ENCODE data around the gene CDC42. TPM values are rescaled to one million over a fixed set of nuclear protein-coding genes. Genes with fewer than 3 reads are reported as not detected.

Gene CDC42
- total and polyA plus RNA-seq, 9 of the 15 experiments (the other 6 are each of a cell fraction or from before 2014, with no cell fraction given): 186 to 398 (median 325) TPM

DNA sequence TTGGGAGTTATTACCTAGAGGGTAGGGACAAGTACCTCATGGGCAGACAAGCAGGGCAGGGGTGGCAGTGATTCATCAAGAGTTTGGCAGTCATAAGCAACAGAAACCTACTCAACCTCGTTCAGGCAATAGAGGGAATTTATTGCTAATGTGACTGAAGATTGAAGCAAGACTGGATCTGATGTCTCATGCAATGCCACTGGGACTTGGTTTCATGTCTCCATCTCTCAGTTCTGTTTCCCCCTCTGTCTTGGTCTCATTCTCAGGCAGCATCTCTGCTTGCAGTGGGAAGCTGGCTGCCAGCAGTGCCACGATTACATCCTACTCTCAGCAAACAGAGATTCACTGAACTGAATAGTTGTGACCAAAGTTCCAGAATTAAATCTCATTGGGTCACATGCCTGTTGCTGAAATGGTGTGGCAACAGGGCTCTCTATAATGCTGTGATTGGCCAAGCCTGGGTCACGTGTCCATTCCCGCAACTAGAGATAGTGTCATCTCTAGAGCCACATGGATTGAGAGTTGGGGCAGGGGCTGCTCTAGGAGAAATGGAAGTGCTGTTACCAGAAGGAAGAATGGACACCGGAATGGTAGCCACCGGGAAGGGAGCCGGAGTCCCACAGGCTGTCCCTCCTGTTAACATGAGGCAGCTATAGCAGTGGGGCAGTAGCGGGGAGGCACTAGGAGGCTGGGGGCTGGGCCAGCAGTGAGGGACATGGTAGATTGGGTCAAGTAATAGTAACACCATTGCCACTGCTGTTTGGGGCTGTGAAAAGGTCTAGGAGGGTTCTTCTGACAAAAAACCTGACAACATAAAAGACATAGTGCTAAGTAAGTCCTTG lies 3.9 kb upstream of the CDC42 start:
- peaks cover 4% of the 10 kb centered on the region; the same call in 1 of the 2 replicates for H3K9me3 ChIP-seq (replicated peaks; ENCODE audit: control insufficient read depth, insufficient read depth, low read depth, low read length)
- peak overlapping the region; percentile 77 for H3K4me2 ChIP-seq (ENCODE audit: insufficient read depth, low read length)
- peaks cover 15% of the 10 kb centered on the region for H3K79me2 ChIP-seq (ENCODE audit: control insufficient read depth, insufficient read depth, low read length)
- H3K27ac ChIP-seq (ENCODE audit: extremely low read depth, low read depth, low read length): peak overlapping the region; percentile 74
- POLR2A ChIA-PET: interaction anchor here (0.6 to 1.6 kb wide), 3 partner anchors 9 to 23 kb away, joined by 3 to 8 read pairs (median 7); no protein-coding TSS in a partner anchor
- FAIRE-seq (peak; percentile 92), ATAC-seq (peak; percentile 68), DNase-seq (ENCODE audit: extremely low read depth in 1 of 4, low spot score in 3 of 4) (peak; percentile 87 to 94 (median 90))
- no peaks in the 10 kb centered on the region for H3K27me3 ChIP-seq (ENCODE audit: control insufficient read depth in 2 of 2, insufficient read depth in 2 of 2, low read length in 2 of 2)
- H3K36me3 ChIP-seq (ENCODE audit: control insufficient read depth, insufficient read depth, low read length): no peaks in the 10 kb centered on the region
- 13% methylated on average over 8 of the region's 8 CpGs for WGBS (ENCODE audit: insufficient coverage, low coverage, missing lambda C conversion rate)
- CTCF ChIA-PET (ENCODE audit: low intra/inter-chr PET ratio): no interaction called here
- peak overlapping the region; percentile 99 for H2AFZ ChIP-seq (ENCODE audit: low read depth, low read length)
- no TSS peak for BruUV-seq (replicated peaks)
- peak overlapping the region; percentile 15; the same call in 1 of the 2 replicates for H3K4me3 ChIP-seq
- intact Hi-C loops (cut with micrococcal nuclease): no loop called here
- H3K4me1 ChIP-seq (replicated peaks in 1 of 2; ENCODE audit: control insufficient read depth in 2 of 2, insufficient read depth in 2 of 2, low read length in 2 of 2): peaks cover 21 to 26% of the 10 kb centered on the region in 2 experiments
- H4K20me1 ChIP-seq (replicated peaks; ENCODE audit: control insufficient read depth, insufficient read depth, low read length): peaks cover 4% of the 10 kb centered on the region
- H3K9me1 ChIP-seq (ENCODE audit: control insufficient read depth, insufficient read depth, low read length): no peaks in the 10 kb centered on the region
- H3K9ac ChIP-seq (ENCODE audit: insufficient read depth in 1 of 2, low read depth in 2 of 2, low read length in 2 of 2): peak overlapping the region; percentile 52 to 72; a peak in 3 of 4 replicates
- in situ Hi-C loops (cut with MboI): no loop called here
- TF ChIP-seq ZNF445 (CRISPR knock-in tag; IDR thresholded peaks at IDR 0.05; ENCODE audit: low read depth): no peak
- TF ChIP-seq EWSR1 (IDR thresholded peaks at IDR 0.05; ENCODE audit: borderline replicate concordance, low read depth, partially characterized antibody): no peak
- TF ChIP-seq, protein P1, sequence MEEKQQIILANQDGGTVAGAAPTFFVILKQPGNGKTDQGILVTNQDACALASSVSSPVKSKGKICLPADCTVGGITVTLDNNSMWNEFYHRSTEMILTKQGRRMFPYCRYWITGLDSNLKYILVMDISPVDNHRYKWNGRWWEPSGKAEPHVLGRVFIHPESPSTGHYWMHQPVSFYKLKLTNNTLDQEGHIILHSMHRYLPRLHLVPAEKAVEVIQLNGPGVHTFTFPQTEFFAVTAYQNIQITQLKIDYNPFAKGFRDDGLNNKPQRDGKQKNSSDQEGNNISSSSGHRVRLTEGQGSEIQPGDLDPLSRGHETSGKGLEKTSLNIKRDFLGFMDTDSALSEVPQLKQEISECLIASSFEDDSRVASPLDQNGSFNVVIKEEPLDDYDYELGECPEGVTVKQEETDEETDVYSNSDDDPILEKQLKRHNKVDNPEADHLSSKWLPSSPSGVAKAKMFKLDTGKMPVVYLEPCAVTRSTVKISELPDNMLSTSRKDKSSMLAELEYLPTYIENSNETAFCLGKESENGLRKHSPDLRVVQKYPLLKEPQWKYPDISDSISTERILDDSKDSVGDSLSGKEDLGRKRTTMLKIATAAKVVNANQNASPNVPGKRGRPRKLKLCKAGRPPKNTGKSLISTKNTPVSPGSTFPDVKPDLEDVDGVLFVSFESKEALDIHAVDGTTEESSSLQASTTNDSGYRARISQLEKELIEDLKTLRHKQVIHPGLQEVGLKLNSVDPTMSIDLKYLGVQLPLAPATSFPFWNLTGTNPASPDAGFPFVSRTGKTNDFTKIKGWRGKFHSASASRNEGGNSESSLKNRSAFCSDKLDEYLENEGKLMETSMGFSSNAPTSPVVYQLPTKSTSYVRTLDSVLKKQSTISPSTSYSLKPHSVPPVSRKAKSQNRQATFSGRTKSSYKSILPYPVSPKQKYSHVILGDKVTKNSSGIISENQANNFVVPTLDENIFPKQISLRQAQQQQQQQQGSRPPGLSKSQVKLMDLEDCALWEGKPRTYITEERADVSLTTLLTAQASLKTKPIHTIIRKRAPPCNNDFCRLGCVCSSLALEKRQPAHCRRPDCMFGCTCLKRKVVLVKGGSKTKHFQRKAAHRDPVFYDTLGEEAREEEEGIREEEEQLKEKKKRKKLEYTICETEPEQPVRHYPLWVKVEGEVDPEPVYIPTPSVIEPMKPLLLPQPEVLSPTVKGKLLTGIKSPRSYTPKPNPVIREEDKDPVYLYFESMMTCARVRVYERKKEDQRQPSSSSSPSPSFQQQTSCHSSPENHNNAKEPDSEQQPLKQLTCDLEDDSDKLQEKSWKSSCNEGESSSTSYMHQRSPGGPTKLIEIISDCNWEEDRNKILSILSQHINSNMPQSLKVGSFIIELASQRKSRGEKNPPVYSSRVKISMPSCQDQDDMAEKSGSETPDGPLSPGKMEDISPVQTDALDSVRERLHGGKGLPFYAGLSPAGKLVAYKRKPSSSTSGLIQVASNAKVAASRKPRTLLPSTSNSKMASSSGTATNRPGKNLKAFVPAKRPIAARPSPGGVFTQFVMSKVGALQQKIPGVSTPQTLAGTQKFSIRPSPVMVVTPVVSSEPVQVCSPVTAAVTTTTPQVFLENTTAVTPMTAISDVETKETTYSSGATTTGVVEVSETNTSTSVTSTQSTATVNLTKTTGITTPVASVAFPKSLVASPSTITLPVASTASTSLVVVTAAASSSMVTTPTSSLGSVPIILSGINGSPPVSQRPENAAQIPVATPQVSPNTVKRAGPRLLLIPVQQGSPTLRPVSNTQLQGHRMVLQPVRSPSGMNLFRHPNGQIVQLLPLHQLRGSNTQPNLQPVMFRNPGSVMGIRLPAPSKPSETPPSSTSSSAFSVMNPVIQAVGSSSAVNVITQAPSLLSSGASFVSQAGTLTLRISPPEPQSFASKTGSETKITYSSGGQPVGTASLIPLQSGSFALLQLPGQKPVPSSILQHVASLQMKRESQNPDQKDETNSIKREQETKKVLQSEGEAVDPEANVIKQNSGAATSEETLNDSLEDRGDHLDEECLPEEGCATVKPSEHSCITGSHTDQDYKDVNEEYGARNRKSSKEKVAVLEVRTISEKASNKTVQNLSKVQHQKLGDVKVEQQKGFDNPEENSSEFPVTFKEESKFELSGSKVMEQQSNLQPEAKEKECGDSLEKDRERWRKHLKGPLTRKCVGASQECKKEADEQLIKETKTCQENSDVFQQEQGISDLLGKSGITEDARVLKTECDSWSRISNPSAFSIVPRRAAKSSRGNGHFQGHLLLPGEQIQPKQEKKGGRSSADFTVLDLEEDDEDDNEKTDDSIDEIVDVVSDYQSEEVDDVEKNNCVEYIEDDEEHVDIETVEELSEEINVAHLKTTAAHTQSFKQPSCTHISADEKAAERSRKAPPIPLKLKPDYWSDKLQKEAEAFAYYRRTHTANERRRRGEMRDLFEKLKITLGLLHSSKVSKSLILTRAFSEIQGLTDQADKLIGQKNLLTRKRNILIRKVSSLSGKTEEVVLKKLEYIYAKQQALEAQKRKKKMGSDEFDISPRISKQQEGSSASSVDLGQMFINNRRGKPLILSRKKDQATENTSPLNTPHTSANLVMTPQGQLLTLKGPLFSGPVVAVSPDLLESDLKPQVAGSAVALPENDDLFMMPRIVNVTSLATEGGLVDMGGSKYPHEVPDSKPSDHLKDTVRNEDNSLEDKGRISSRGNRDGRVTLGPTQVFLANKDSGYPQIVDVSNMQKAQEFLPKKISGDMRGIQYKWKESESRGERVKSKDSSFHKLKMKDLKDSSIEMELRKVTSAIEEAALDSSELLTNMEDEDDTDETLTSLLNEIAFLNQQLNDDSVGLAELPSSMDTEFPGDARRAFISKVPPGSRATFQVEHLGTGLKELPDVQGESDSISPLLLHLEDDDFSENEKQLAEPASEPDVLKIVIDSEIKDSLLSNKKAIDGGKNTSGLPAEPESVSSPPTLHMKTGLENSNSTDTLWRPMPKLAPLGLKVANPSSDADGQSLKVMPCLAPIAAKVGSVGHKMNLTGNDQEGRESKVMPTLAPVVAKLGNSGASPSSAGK (IDR thresholded peaks at IDR 0.05): peak; percentile 98
- peak; percentile 98 for TF ChIP-seq L3MBTL2 (IDR thresholded peaks at IDR 0.05)
- TF ChIP-seq GABPA (tag; conservative IDR thresholded peaks at IDR 0.05; ENCODE audit: low read depth): peak; percentile 16; the same call in 1 of the 2 replicates
- peak; percentile 72; the same call in 1 of the 2 replicates for TF ChIP-seq DMBX1 (CRISPR knock-in tag; IDR thresholded peaks at IDR 0.05; ENCODE audit: borderline replicate concordance)
- TF ChIP-seq, protein P2, sequence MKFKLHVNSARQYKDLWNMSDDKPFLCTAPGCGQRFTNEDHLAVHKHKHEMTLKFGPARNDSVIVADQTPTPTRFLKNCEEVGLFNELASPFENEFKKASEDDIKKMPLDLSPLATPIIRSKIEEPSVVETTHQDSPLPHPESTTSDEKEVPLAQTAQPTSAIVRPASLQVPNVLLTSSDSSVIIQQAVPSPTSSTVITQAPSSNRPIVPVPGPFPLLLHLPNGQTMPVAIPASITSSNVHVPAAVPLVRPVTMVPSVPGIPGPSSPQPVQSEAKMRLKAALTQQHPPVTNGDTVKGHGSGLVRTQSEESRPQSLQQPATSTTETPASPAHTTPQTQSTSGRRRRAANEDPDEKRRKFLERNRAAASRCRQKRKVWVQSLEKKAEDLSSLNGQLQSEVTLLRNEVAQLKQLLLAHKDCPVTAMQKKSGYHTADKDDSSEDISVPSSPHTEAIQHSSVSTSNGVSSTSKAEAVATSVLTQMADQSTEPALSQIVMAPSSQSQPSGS (CRISPR knock-in tag; IDR thresholded peaks at IDR 0.05): no peak
- TF ChIP-seq YBX1 (IDR thresholded peaks at IDR 0.05): no peak
